Retinal pigment epithelial cell (primary cell): ENCODE measurements around the gene SBSN.

Experiments
- DNase-seq: peaks from one replicate; pipeline ENCODE4 v3.0.0-alpha.2; 2010; ENCODE audit warnings: low read depth
- H3K4me3 ChIP-seq: 2 replicates; pipeline ENCODE4 v1.5.1; 2011; ENCODE audit warnings: mild to moderate bottlenecking, low read length, control low read depth, moderate library complexity
- TF ChIP-seq, protein P1 (sequence below): conservative IDR thresholded peaks from 2 replicates; pipeline ENCODE4 v1.5.1; 2011; ENCODE audit warnings: low read depth, low read length, control low read depth, inconsistent platforms

SBSN gene

GRCh38 chr19:35502751-35503150, 25.4 kb downstream of the SBSN start:
- H3K4me3 ChIP-seq, result no peak overlapping the region
- TF ChIP-seq, protein P1, sequence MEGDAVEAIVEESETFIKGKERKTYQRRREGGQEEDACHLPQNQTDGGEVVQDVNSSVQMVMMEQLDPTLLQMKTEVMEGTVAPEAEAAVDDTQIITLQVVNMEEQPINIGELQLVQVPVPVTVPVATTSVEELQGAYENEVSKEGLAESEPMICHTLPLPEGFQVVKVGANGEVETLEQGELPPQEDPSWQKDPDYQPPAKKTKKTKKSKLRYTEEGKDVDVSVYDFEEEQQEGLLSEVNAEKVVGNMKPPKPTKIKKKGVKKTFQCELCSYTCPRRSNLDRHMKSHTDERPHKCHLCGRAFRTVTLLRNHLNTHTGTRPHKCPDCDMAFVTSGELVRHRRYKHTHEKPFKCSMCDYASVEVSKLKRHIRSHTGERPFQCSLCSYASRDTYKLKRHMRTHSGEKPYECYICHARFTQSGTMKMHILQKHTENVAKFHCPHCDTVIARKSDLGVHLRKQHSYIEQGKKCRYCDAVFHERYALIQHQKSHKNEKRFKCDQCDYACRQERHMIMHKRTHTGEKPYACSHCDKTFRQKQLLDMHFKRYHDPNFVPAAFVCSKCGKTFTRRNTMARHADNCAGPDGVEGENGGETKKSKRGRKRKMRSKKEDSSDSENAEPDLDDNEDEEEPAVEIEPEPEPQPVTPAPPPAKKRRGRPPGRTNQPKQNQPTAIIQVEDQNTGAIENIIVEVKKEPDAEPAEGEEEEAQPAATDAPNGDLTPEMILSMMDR, result no peak
- DNase-seq, result no peak

- no peak overlapping the region for H3K4me3 ChIP-seq
- TF ChIP-seq, protein P1, result no peak
- DNase-seq, result no peak
These were observed 26.4 kb downstream of the SBSN start for GRCh38 chr19:35501684-35502083.

GRCh38 chr19:35500611-35501010, 27.5 kb downstream of the SBSN start:
- TF ChIP-seq, protein P1, result no peak
- no peak overlapping the region for H3K4me3 ChIP-seq
- no peak for DNase-seq

GRCh38 chr19:35498984-35499527, 29.1 kb downstream of the SBSN start:
- no peak overlapping the region for H3K4me3 ChIP-seq
- TF ChIP-seq, protein P1, result no peak

DNA sequence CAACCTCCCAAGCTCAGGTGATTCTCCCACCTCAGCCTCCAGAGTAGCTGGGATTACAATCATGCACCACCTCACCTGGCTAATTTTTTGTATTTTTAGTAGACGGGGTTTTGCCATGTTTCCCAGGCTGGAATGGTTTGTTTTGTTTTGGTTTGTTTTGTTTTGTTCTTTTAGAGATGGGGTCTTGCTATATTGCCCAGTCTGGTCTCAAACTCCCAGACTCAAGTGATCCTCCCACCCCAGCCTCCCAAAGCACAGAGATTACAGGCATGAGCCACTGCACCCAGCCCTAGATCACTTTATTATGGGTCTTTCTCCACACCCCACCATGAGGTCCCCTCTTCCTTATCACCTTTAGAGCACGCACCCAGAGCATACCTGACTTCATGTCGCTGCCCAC, 29.9 kb downstream of the SBSN start:
- TF ChIP-seq, protein P1, result no peak
- DNase-seq, result no peak
- no peak overlapping the region for H3K4me3 ChIP-seq

More at GRCh38 chr19:35498984-35499527, 29.1 kb downstream of the SBSN start:
- no peak for DNase-seq

DNA sequence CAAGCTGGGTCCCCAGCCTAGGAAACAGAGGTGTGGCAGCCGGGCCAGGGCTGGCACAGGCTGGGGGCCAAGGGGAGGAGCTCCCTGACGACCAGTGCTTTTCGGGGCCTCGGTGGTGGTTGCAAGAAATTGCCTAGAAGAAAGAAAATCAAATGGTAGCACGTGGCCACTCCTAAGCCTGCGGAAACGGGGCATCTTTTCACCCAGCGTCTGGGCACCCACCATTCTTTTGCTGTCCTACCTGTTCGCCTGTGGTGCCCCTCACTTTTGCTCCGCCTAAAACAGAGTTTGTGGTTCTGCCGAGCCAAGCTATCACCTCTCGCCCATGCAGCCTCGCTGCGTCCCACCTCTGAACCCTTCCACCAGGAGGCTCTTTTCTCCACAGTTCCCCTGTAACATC, 30.7 kb downstream of the SBSN start:
- DNase-seq, result no peak
- TF ChIP-seq, protein P1, result peak; percentile 4
- H3K4me3 ChIP-seq, result no peak overlapping the region
